ENCODE measurements around the gene PRRG2. TPM values are rescaled to one million over a fixed set of nuclear protein-coding genes. Genes with fewer than 3 reads are reported as not detected.
"Not testable (repeated sequence)": the region's sequence is repeated elsewhere in the genome, so short reads cannot be mapped to it uniquely, and the experiment has no call there.

Gene PRRG2
- total RNA-seq, 4 donors from 2014 or later: 1.4 to 4.6 (median 3.8) TPM; not detected in 1

GRCh38 chr19:49615861-49616260, 34.7 kb downstream of the PRRG2 start:
- ATAC-seq (no peak), DNase-seq (no peak)
- no peaks in the 10 kb centered on the region for H3K4me1 ChIP-seq
- H3K9me3 ChIP-seq: no peaks in the 10 kb centered on the region
- no peaks in the 10 kb centered on the region for H3K27me3 ChIP-seq
- intact Hi-C loops (cut with DNase I; ENCODE audit: low total_unique reads): no loop called here
- no peak overlapping the region for H3K4me3 ChIP-seq
- peaks cover 0 to 29% of the 10 kb centered on the region in 2 donors for H3K36me3 ChIP-seq
- in situ Hi-C loops (cut with MboI; ENCODE audit: low sequenced_read_pairs in 4 of 4): no loop called here
- no peak overlapping the region for H3K27ac ChIP-seq
- TF ChIP-seq POLR2A (IDR thresholded peaks at IDR 0.05): no peak
- TF ChIP-seq, protein P1, sequence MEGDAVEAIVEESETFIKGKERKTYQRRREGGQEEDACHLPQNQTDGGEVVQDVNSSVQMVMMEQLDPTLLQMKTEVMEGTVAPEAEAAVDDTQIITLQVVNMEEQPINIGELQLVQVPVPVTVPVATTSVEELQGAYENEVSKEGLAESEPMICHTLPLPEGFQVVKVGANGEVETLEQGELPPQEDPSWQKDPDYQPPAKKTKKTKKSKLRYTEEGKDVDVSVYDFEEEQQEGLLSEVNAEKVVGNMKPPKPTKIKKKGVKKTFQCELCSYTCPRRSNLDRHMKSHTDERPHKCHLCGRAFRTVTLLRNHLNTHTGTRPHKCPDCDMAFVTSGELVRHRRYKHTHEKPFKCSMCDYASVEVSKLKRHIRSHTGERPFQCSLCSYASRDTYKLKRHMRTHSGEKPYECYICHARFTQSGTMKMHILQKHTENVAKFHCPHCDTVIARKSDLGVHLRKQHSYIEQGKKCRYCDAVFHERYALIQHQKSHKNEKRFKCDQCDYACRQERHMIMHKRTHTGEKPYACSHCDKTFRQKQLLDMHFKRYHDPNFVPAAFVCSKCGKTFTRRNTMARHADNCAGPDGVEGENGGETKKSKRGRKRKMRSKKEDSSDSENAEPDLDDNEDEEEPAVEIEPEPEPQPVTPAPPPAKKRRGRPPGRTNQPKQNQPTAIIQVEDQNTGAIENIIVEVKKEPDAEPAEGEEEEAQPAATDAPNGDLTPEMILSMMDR (IDR thresholded peaks at IDR 0.05 in 4 of 5, conservative IDR thresholded peaks at IDR 0.05 in 1 of 5): no peak

DNA sequence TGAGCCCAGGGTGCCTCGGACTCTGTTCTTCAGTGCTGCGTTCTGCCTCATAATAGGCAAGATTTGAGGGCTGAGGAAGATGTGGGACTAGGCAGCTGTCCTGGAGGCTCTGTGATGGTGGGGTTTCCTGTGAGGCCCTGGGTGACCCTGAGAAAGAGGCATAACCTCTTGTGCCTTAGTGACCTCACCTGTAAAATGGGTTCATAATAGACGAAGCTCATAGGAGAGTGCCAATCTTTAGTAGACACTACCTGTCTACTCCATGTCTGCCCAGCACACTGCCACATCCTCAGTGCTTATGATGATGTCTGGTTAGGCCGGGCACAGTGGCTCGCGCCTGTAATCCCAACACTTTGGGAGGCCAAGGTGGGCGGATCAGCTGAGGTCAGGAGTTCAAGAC, 35.4 kb downstream of the PRRG2 start:
- in situ Hi-C loops (cut with MboI; ENCODE audit: low sequenced_read_pairs in 4 of 4) (no loop called here), intact Hi-C loops (cut with DNase I; ENCODE audit: low total_unique reads) (no loop called here)
- DNase-seq: no peak
- Histone ChIP-seq H3K27ac (no peak overlapping the region), H3K27me3 (no peaks in the 10 kb centered on the region), H3K4me3 (no peak overlapping the region), H3K36me3 (peaks cover 0 to 32% of the 10 kb centered on the region in 2 donors), H3K4me1 (no peaks in the 10 kb centered on the region), H3K9me3 (no peaks in the 10 kb centered on the region)
- TF ChIP-seq, protein P1 (IDR thresholded peaks at IDR 0.05 in 4 of 5, conservative IDR thresholded peaks at IDR 0.05 in 1 of 5): no peak
- TF ChIP-seq POLR2A (IDR thresholded peaks at IDR 0.05): no peak
- ATAC-seq: no peak

- no peaks in the 10 kb centered on the region for H3K4me1 ChIP-seq
- H3K9me3 ChIP-seq: no peaks in the 10 kb centered on the region
- DNase-seq (no peak), ATAC-seq (no peak)
- no peaks in the 10 kb centered on the region for H3K27me3 ChIP-seq
- in situ Hi-C loops (cut with MboI; ENCODE audit: low sequenced_read_pairs in 4 of 4) (no loop called here), intact Hi-C loops (cut with DNase I; ENCODE audit: low total_unique reads) (no loop called here)
- peaks cover 0 to 36% of the 10 kb centered on the region in 2 donors for H3K36me3 ChIP-seq
- no peak overlapping the region for H3K27ac ChIP-seq
- TF ChIP-seq POLR2A (IDR thresholded peaks at IDR 0.05): no peak
- TF ChIP-seq, protein P1 (IDR thresholded peaks at IDR 0.05 in 4 of 5, conservative IDR thresholded peaks at IDR 0.05 in 1 of 5): no peak
- no peak overlapping the region for H3K4me3 ChIP-seq
These were observed 35.8 kb downstream of the PRRG2 start for GRCh38 chr19:49616945-49617344.

- H3K27ac ChIP-seq; intact Hi-C loops (cut with DNase I; ENCODE audit: low total_unique reads); ATAC-seq; H3K4me1 ChIP-seq; DNase-seq; H3K4me3 ChIP-seq; in situ Hi-C loops (cut with MboI; ENCODE audit: low sequenced_read_pairs in 4 of 4); H3K9me3 ChIP-seq; H3K27me3 ChIP-seq: not testable (repeated sequence)
- peaks cover 0 to 38% of the 10 kb centered on the region in 2 donors for H3K36me3 ChIP-seq
These were observed 36.7 kb downstream of the PRRG2 start for GRCh38 chr19:49617860-49618259.

DNA sequence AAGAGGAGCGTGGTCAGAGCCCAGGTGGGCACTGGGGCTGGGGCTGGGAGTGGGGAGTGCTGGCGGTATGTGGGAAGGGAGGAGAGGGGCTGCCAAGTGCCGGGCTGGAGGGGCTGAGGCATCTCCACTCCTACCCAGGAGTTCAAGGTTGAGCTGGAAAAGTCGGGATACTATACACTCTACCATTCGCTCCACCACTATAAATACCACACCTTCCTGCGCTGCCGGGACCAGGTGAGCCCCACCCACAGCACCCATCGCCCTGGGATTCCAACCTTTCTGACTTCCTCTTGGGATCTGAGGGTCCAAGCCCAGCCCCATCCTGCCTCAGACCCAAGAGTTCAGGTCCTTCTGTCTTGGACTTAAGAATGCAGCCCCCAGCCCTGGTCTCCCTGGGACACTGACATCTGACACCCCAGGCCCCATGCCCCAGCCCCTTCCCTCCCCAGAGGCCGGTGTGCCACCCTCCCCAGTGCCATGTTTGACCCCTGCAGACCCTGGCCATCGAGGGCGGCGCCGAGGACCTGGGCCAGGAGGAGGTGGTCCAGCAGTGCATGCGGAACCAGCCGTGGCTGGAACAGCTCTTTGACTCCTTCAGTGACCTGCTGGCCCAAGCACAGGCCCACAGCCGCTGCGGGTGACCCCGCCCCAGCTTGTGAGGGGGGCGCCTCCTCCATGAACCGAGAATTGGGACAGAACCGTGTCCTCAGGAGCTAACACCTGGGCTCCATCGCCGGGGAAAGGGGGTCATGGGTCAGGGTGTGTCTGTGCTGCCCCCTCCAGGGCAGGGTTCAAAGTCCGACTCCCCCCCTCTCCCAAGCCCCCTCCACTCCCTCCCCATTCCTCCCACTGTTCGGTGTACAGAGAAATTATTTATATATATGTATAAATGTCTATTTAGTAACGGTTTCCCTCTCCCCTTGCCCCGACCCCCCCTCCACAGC, 44.1 kb downstream of the PRRG2 start:
- H3K4me3 ChIP-seq: no peak overlapping the region
- no peak overlapping the region for H3K27ac ChIP-seq
- intact Hi-C loops (cut with DNase I; ENCODE audit: low total_unique reads): no loop called here
- no peaks in the 10 kb centered on the region for H3K27me3 ChIP-seq
- H3K9me3 ChIP-seq: no peaks in the 10 kb centered on the region
- no peak for ATAC-seq
- no peak for DNase-seq
- H3K36me3 ChIP-seq: peaks cover 0 to 18% of the 10 kb centered on the region in 2 donors
- in situ Hi-C loops (cut with MboI; ENCODE audit: low sequenced_read_pairs in 4 of 4): no loop called here
- no peaks in the 10 kb centered on the region for H3K4me1 ChIP-seq
- no peak for TF ChIP-seq POLR2A (IDR thresholded peaks at IDR 0.05)
- TF ChIP-seq, protein P1 (IDR thresholded peaks at IDR 0.05 in 4 of 5, conservative IDR thresholded peaks at IDR 0.05 in 1 of 5): no peak

All from gastrocnemius medialis (tissue), 4 donors.